K562 (cell line): Measurements from ENCODE around the gene BNIP5. TPM values are rescaled to one million over a fixed set of nuclear protein-coding genes. Genes with fewer than 3 reads are reported as not detected.

Source experiments
- DPF2 ChIP-seq: fragments of 450-650 bp; IDR thresholded peaks from 2 replicates; pipeline ENCODE4 v1.6.1; 2016
- ERF ChIP-seq: fragments of 450-650 bp; formaldehyde crosslinking; IDR thresholded peaks from 2 replicates; pipeline ENCODE4 v1.4.0; 2020; ENCODE audit warnings: mild to moderate bottlenecking, mixed read lengths
- GTF2F1 ChIP-seq: IDR thresholded peaks from 2 replicates; pipeline ENCODE4 v1.6.1; 2011; ENCODE audit warnings: low read depth, low read length, improper control_type of control experiment
- IRF2 ChIP-seq: sonication (generic); formaldehyde crosslinking; IDR thresholded peaks from 2 replicates; pipeline ENCODE4 v1.8.1; 2022; ENCODE audit warnings: mild to moderate bottlenecking, missing genetic modification reagents
- KLF13 ChIP-seq: fragments of 450-650 bp; IDR thresholded peaks from 2 replicates; pipeline ENCODE4 v1.6.1; 2016; ENCODE audit warnings: missing genetic modification characterization, low read depth, mild to moderate bottlenecking, missing compliant biosample characterization, moderate library complexity, borderline replicate concordance
- MTA3 ChIP-seq: fragments of 450-650 bp; formaldehyde crosslinking; IDR thresholded peaks from 2 replicates; pipeline ENCODE4 v1.6.1; 2017; ENCODE audit warnings: mild to moderate bottlenecking, borderline replicate concordance
- NONO ChIP-seq, 2 experiments: fragments of 200-400 bp in 1 of 2; fragments of 450-650 bp in 1 of 2; formaldehyde crosslinking in 1 of 2; IDR thresholded peaks; 2 replicates each; pipeline ENCODE4 v1.6.1; 2017; ENCODE audit warnings: low read depth in 2 of 2, mild to moderate bottlenecking in 2 of 2, moderate library complexity in 2 of 2, low read length in 1 of 2
- RFX1 ChIP-seq: fragments of 450-650 bp; IDR thresholded peaks from 2 replicates; pipeline ENCODE4 v1.6.1; 2016; ENCODE audit warnings: mild to moderate bottlenecking, moderate library complexity
- SIN3A ChIP-seq, 2 experiments: fragments of 150-350 bp in 1 of 2; IDR thresholded peaks; 2 replicates each; pipeline ENCODE4 v1.6.1; 2011 to 2016; ENCODE audit warnings: borderline replicate concordance in 2 of 2, low read depth in 2 of 2, low read length in 2 of 2, mild to moderate bottlenecking in 2 of 2, moderate library complexity in 2 of 2; ENCODE audit not compliant: control insufficient read depth in 1 of 2
- TSC22D4 ChIP-seq: fragments of 450-650 bp; IDR thresholded peaks from 2 replicates; pipeline ENCODE4 v1.6.1; 2016; ENCODE audit warnings: missing genetic modification characterization, missing biosample characterization, control low read depth
- ZNF175 ChIP-seq: fragments of 200-800 bp; sonication (Bioruptor generic); IDR thresholded peaks from 2 replicates; pipeline ENCODE4 v1.6.1; 2016; ENCODE audit warnings: low read depth, mild to moderate bottlenecking, missing genetic modification characterization, missing compliant biosample characterization
- ZNF184 ChIP-seq: sonication (generic); formaldehyde crosslinking; IDR thresholded peaks from 2 replicates; pipeline ENCODE4 v1.5.0; 2020; ENCODE audit warnings: missing genetic modification reagents
- ZNF384 ChIP-seq: IDR thresholded peaks from 2 replicates; pipeline ENCODE4 v1.6.1; 2012; ENCODE audit warnings: low read depth, low read length, improper control_type of control experiment
- ZNF589 ChIP-seq: fragments of 200-800 bp; sonication (Bioruptor generic); IDR thresholded peaks from 2 replicates; pipeline ENCODE4 v1.6.1; 2016; ENCODE audit warnings: low read depth, missing genetic modification characterization, missing compliant biosample characterization
- ZNF766 ChIP-seq: fragments of 200-800 bp; sonication (Bioruptor generic); conservative IDR thresholded peaks from 2 replicates; pipeline ENCODE4 v1.6.1; 2016; ENCODE audit warnings: missing genetic modification characterization, missing compliant biosample characterization
- polyA plus RNA-seq, 8 experiments: library from polyadenylated mRNA; depleted of rRNA in 4 of 8; stranded (reverse) in 5 of 8; unstranded in 3 of 8; fragments of >200 nt; fragmentation: Nextera tagmentation in 2 of 8; fragmentation: Illumina TruSeq in 1 of 8; extraction: Ambion mirVana in 2 of 8; extraction: Trizol in 1 of 8; gene quantifications; 2 replicates each; pipeline versions ENCODE4 v1.2.1 to v1.2.3, GENCODE V29; 2011 to 2014; ENCODE audit warnings: inconsistent platforms in 1 of 8, missing spikeins in 1 of 8
- total RNA-seq, 7 experiments: library from RNA; depleted of rRNA in 6 of 7; stranded (reverse); fragments of >200 nt in 6 of 7; fragmentation: Illumina TruSeq in 2 of 7; extraction: Trizol in 2 of 7; gene quantifications; 2 replicates each; pipeline versions ENCODE4 v1.2.1 to v1.2.3, GENCODE V29; 2011 to 2021; ENCODE audit warnings: low replicate concordance in 1 of 7
- TF ChIP-seq, protein P1 (sequence below): IDR thresholded peaks from 2 replicates; pipeline ENCODE4 v1.6.1; 2016; ENCODE audit warnings: missing genetic modification characterization, missing compliant biosample characterization
- TF ChIP-seq, protein P2 (sequence below): sonication (generic); formaldehyde crosslinking; IDR thresholded peaks from 2 replicates; pipeline ENCODE4 v1.8.0; 2022; ENCODE audit warnings: mild to moderate bottlenecking, missing genetic modification reagents
- TF ChIP-seq, protein P3 (sequence below): fragments of 200-800 bp; sonication (Bioruptor generic); IDR thresholded peaks from 2 replicates; pipeline ENCODE4 v1.6.1; 2017; ENCODE audit warnings: missing genetic modification characterization, missing compliant biosample characterization
- TF ChIP-seq, protein P4 (sequence below): IDR thresholded peaks from 2 replicates; pipeline ENCODE4 v1.6.1; 2011; ENCODE audit not compliant: insufficient read length; ENCODE audit errors: extremely low read depth
- TF ChIP-seq, protein P5 (sequence below): sonication (generic); formaldehyde crosslinking; IDR thresholded peaks from 2 replicates; pipeline ENCODE4 v1.8.1; 2023; ENCODE audit warnings: mild to moderate bottlenecking, missing genetic modification reagents

Gene BNIP5
- total and polyA plus RNA-seq, 9 of the 15 experiments (the other 6 are each of a cell fraction or from before 2014, with no cell fraction given), result not detected

DNA sequence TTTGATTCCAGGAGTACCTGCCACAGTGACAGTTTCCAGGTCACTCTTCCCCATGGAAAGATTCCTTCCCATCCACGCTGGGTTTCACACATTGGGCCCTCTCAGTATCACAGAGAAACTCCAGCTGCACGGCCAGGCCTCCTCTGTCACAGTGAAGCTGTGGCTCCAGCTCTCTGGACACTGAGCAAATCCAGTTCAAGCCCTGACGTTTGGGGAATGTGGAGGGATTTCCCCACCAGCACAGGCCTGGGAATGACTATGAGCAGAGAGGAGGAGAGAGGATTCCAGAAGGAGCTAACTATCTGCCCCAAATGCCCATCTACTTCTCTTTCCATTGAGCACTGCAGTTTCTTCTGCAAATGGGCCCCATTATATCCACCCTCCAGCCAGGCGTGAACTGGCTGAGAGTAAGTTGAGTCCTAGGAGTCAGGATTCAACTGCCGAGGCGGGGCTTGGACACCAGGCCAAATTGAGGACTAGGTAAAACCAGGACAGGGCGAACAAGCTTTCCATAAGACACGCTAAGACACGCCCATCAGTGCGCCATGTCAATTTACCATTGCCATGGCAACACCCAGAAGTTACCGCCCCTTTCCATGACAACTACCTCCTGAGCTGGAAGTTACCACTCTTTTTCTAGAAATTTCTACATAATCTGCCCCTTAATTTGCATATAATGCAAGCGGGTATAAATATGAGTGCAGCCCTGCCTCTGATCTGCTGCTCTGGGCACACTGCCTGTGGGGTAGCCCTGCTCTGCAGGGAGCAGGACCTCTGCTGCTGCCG, 9.2 kb upstream of the BNIP5 start (continued):
- TF ChIP-seq ZNF589 (CRISPR knock-in tag) (no peak), NONO (IDR thresholded peaks at IDR 0.05; ENCODE audit: low read depth in 2 of 2, low read length in 1 of 2) (no peak), ZNF175 (CRISPR knock-in tag) (no peak), GTF2F1 (no peak), ERF (CRISPR knock-in tag) (no peak), TSC22D4 (tag) (no peak), SIN3A (IDR thresholded peaks at IDR 0.05; ENCODE audit: borderline replicate concordance in 2 of 2, control insufficient read depth in 1 of 2, low read depth in 2 of 2, low read length in 2 of 2) (no peak), ZNF384 (no peak), MTA3 (no peak), ZNF184 (CRISPR knock-in tag) (no peak), ZNF766 (CRISPR knock-in tag) (no peak), KLF13 (tag) (peak; percentile 62; the same call in 1 of the 2 replicates), IRF2 (no peak), RFX1 (peak; percentile 97), DPF2 (no peak)
- TF ChIP-seq, protein P1, sequence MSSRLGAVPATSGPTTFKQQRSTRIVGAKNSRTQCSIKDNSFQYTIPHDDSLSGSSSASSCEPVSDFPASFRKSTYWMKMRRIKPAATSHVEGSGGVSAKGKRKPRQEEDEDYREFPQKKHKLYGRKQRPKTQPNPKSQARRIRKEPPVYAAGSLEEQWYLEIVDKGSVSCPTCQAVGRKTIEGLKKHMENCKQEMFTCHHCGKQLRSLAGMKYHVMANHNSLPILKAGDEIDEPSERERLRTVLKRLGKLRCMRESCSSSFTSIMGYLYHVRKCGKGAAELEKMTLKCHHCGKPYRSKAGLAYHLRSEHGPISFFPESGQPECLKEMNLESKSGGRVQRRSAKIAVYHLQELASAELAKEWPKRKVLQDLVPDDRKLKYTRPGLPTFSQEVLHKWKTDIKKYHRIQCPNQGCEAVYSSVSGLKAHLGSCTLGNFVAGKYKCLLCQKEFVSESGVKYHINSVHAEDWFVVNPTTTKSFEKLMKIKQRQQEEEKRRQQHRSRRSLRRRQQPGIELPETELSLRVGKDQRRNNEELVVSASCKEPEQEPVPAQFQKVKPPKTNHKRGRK, result no peak
- TF ChIP-seq, protein P2, sequence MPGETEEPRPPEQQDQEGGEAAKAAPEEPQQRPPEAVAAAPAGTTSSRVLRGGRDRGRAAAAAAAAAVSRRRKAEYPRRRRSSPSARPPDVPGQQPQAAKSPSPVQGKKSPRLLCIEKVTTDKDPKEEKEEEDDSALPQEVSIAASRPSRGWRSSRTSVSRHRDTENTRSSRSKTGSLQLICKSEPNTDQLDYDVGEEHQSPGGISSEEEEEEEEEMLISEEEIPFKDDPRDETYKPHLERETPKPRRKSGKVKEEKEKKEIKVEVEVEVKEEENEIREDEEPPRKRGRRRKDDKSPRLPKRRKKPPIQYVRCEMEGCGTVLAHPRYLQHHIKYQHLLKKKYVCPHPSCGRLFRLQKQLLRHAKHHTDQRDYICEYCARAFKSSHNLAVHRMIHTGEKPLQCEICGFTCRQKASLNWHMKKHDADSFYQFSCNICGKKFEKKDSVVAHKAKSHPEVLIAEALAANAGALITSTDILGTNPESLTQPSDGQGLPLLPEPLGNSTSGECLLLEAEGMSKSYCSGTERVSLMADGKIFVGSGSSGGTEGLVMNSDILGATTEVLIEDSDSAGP, result no peak
- TF ChIP-seq, protein P3, sequence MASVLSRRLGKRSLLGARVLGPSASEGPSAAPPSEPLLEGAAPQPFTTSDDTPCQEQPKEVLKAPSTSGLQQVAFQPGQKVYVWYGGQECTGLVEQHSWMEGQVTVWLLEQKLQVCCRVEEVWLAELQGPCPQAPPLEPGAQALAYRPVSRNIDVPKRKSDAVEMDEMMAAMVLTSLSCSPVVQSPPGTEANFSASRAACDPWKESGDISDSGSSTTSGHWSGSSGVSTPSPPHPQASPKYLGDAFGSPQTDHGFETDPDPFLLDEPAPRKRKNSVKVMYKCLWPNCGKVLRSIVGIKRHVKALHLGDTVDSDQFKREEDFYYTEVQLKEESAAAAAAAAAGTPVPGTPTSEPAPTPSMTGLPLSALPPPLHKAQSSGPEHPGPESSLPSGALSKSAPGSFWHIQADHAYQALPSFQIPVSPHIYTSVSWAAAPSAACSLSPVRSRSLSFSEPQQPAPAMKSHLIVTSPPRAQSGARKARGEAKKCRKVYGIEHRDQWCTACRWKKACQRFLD (CRISPR knock-in tag), result no peak
- TF ChIP-seq, protein P4, sequence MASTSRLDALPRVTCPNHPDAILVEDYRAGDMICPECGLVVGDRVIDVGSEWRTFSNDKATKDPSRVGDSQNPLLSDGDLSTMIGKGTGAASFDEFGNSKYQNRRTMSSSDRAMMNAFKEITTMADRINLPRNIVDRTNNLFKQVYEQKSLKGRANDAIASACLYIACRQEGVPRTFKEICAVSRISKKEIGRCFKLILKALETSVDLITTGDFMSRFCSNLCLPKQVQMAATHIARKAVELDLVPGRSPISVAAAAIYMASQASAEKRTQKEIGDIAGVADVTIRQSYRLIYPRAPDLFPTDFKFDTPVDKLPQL, result no peak
- TF ChIP-seq, protein P5, sequence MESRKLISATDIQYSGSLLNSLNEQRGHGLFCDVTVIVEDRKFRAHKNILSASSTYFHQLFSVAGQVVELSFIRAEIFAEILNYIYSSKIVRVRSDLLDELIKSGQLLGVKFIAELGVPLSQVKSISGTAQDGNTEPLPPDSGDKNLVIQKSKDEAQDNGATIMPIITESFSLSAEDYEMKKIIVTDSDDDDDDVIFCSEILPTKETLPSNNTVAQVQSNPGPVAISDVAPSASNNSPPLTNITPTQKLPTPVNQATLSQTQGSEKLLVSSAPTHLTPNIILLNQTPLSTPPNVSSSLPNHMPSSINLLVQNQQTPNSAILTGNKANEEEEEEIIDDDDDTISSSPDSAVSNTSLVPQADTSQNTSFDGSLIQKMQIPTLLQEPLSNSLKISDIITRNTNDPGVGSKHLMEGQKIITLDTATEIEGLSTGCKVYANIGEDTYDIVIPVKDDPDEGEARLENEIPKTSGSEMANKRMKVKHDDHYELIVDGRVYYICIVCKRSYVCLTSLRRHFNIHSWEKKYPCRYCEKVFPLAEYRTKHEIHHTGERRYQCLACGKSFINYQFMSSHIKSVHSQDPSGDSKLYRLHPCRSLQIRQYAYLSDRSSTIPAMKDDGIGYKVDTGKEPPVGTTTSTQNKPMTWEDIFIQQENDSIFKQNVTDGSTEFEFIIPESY (CRISPR knock-in tag), result peak; percentile 91
